ENCODE measurements around the gene SDCCAG8. TPM values are rescaled to one million over a fixed set of nuclear protein-coding genes. Genes with fewer than 3 reads are reported as not detected.

The SDCCAG8 gene
- total RNA-seq, 4 donors from 2014 or later = 30.2 to 46.4 (median 36.7) TPM

DNA sequence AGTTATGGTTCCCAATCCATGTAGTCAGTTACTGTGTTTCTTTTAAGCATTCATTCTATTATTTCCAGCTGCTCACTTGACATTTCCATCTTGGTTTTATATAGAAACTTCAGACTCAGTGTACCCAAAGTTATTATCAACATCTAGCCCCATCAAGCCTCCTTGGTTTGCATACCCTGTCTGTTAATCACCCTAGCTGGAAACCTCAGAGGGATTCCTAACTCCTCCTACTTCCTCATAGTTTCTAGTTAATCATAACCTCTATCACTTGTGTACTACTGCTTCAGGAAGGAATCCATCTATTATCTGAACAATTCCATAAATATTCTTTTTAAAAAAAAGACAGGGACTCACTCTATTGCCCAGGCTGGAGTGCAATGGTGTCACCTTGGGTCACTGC lies 293.3 kb downstream of the SDCCAG8 start:
- no peak for TF ChIP-seq POLR2AphosphoS5 (IDR thresholded peaks at IDR 0.05)
- TF ChIP-seq, protein P1, sequence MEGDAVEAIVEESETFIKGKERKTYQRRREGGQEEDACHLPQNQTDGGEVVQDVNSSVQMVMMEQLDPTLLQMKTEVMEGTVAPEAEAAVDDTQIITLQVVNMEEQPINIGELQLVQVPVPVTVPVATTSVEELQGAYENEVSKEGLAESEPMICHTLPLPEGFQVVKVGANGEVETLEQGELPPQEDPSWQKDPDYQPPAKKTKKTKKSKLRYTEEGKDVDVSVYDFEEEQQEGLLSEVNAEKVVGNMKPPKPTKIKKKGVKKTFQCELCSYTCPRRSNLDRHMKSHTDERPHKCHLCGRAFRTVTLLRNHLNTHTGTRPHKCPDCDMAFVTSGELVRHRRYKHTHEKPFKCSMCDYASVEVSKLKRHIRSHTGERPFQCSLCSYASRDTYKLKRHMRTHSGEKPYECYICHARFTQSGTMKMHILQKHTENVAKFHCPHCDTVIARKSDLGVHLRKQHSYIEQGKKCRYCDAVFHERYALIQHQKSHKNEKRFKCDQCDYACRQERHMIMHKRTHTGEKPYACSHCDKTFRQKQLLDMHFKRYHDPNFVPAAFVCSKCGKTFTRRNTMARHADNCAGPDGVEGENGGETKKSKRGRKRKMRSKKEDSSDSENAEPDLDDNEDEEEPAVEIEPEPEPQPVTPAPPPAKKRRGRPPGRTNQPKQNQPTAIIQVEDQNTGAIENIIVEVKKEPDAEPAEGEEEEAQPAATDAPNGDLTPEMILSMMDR (IDR thresholded peaks at IDR 0.05) = no peak
- no peak for TF ChIP-seq EP300 (IDR thresholded peaks at IDR 0.05)
- no peak for TF ChIP-seq POLR2A (IDR thresholded peaks at IDR 0.05)
- H3K4me3 ChIP-seq = no peak overlapping the region
- no peaks in the 10 kb centered on the region for H3K27me3 ChIP-seq
- H3K4me1 ChIP-seq = no peaks in the 10 kb centered on the region
- no peak overlapping the region for H3K27ac ChIP-seq
- H3K36me3 ChIP-seq = peaks cover 0 to 29% of the 10 kb centered on the region in 2 donors
- no peak for ATAC-seq
- H3K9me3 ChIP-seq = no peaks in the 10 kb centered on the region

Small RNA genes lying within 50 kb of the gene (small RNA-seq; reads per million reads assigned to genes)
- 2.7 to 4.1 (median 3.5) reads per million in 4 donors for gene MIR4677

Other genes with a start within 250 kb of the SDCCAG8 start
- 10 to 100 TPM; 33.1 to 53.5 (median 41.6) TPM for gene CEP170, start 760 bp upstream of the SDCCAG8 start, total RNA-seq

Measured in gastroesophageal sphincter (tissue), 4 donors.